B cell (primary cell): Measurements from ENCODE around the gene CD52. TPM values are rescaled to one million over a fixed set of nuclear protein-coding genes. Genes with fewer than 3 reads are reported as not detected.
A peak's percentile ranks its signal among the peaks of the same experiment; 100 is the strongest.

ENCODE experiments used
- ATAC-seq: fragments of 200-7000 bp; cut with Tn5 transposase; one replicate; pipeline ENCODE4 v1.10.0; 2021; ENCODE audit warnings: low read depth, mild to moderate bottlenecking, moderate number of reproducible peaks, moderate library complexity
- CTCF ChIA-PET: fragments of 350-600 bp; sonication (Branson Sonifier 250); formaldehyde crosslinking; loops from one replicate; lab custom pipeline; 2021; ENCODE audit warnings: antibody characterized with exemption, inconsistent platforms; lab: Charles Lee
- POLR2A ChIA-PET: fragments of 350-600 bp; sonication (Branson Sonifier 250); formaldehyde crosslinking; loops from one replicate; lab custom pipeline; 2021; ENCODE audit warnings: antibody characterized with exemption; lab: Charles Lee
- DNase-seq: peaks from one replicate; pipeline ENCODE4 v3.0.0; 2013
- H2AFZ ChIP-seq: 2 replicates; pipeline ENCODE4 v1.6.1; 2012; ENCODE audit warnings: mild to moderate bottlenecking, low read depth, low read length; ENCODE audit not compliant: insufficient read depth, poor library complexity, severe bottlenecking
- H3K27ac ChIP-seq, 2 donors: 1 replicate in 1 of 2; 2 replicates in 1 of 2; pipeline ENCODE4 v1.5.1; 2012 to 2013; ENCODE audit warnings: low read length in 2 of 2, mild to moderate bottlenecking in 2 of 2, moderate library complexity in 1 of 2
- H3K27me3 ChIP-seq, 4 experiments: fragments of 200-600 bp in 1 of 4; sonication (generic) in 1 of 4; replicated peaks in 1 of 4; 1 replicate in 2 of 4; 2 replicates in 2 of 4; pipeline versions ENCODE4 v1.6.1 to v1.7.0; 2013 to 2016; ENCODE audit warnings: low read length in 3 of 4, mild to moderate bottlenecking in 2 of 4, mixed read lengths in 1 of 4, moderate library complexity in 1 of 4; ENCODE audit not compliant: insufficient read depth in 4 of 4, control insufficient read depth in 3 of 4; ENCODE audit errors: control extremely low read depth in 1 of 4
- H3K36me3 ChIP-seq, 2 experiments: replicated peaks in 1 of 2; 1 replicate in 1 of 2; 2 replicates in 1 of 2; pipeline versions ENCODE4 v1.6.1 to v1.7.1; 2013; ENCODE audit warnings: low read length in 1 of 2; ENCODE audit not compliant: insufficient read depth in 2 of 2, control insufficient read depth in 1 of 2; ENCODE audit errors: control extremely low read depth in 1 of 2, extremely low read depth in 1 of 2
- H3K4me1 ChIP-seq, 2 donors: fragments of 200-600 bp in 1 of 2; sonication (generic) in 1 of 2; 1 replicate in 1 of 2; 2 replicates in 1 of 2; pipeline versions ENCODE4 v1.5.1 to v1.6.1; 2013 to 2017; ENCODE audit warnings: low read length in 2 of 2; ENCODE audit not compliant: control insufficient read depth in 2 of 2, insufficient read depth in 2 of 2
- H3K4me2 ChIP-seq: replicated peaks from 2 replicates; pipeline ENCODE3; 2012; ENCODE audit warnings: mild to moderate bottlenecking, low read depth, low read length; ENCODE audit not compliant: poor library complexity, severe bottlenecking
- H3K4me3 ChIP-seq, 5 experiments: fragments of 200-600 bp in 1 of 5; sonication (generic) in 1 of 5; 1 replicate in 3 of 5; 2 replicates in 2 of 5; pipeline versions ENCODE4 v1.5.1 to v1.7.0; 2011 to 2016; ENCODE audit warnings: low read length in 4 of 5, mild to moderate bottlenecking in 4 of 5, low read depth in 2 of 5, control low read depth in 1 of 5, moderate library complexity in 1 of 5; ENCODE audit not compliant: insufficient read depth in 1 of 5; ENCODE audit errors: control extremely low read depth in 1 of 5, extremely low read depth in 1 of 5
- H3K79me2 ChIP-seq: fragments of 200-600 bp; sonication (generic); one replicate; pipeline ENCODE4 v1.6.0; 2016; ENCODE audit warnings: low read length; ENCODE audit not compliant: control insufficient read depth, insufficient read depth
- H3K9ac ChIP-seq: fragments of 200-600 bp; sonication (generic); 2 replicates; pipeline ENCODE4 v1.6.1; 2017; ENCODE audit warnings: mild to moderate bottlenecking, low read length, moderate library complexity
- H3K9me3 ChIP-seq, 3 donors: one replicate each; pipeline versions ENCODE4 v1.6.1 to v1.7.1; 2013; ENCODE audit warnings: low read length in 2 of 3; ENCODE audit not compliant: control insufficient read depth in 2 of 3, insufficient read depth in 1 of 3; ENCODE audit errors: control extremely low read depth in 1 of 3
- H4K20me1 ChIP-seq: 2 replicates; pipeline ENCODE4 v1.6.0; 2012; ENCODE audit warnings: mild to moderate bottlenecking, low read length; ENCODE audit not compliant: insufficient read depth, control insufficient read depth, poor library complexity, severe bottlenecking
- H3K27ac Mint-ChIP-seq: one replicate; pipeline ENCODE4 v1.8.0; 2021; ENCODE audit warnings: mixed read lengths
- H3K27me3 Mint-ChIP-seq: one replicate; pipeline ENCODE4 v1.8.0; 2021; ENCODE audit warnings: mixed read lengths
- H3K4me1 Mint-ChIP-seq: one replicate; pipeline ENCODE4 v1.8.0; 2021; ENCODE audit warnings: mixed read lengths
- H3K4me3 Mint-ChIP-seq: one replicate; pipeline ENCODE4 v1.8.0; 2021; ENCODE audit warnings: mixed read lengths
- H3K9me3 Mint-ChIP-seq: one replicate; pipeline ENCODE4 v1.8.0; 2022; ENCODE audit warnings: mixed read lengths; ENCODE audit not compliant: insufficient read depth
- EZH2 ChIP-seq: IDR thresholded peaks from 2 replicates; pipeline ENCODE4 v1.6.1; 2012; ENCODE audit warnings: borderline replicate concordance, low read depth, mild to moderate bottlenecking, moderate library complexity, low read length; ENCODE audit not compliant: insufficient read depth, poor library complexity, severe bottlenecking
- WGBS: methylation state at CpG from one replicate; pipeline ENCODE4 v1.1.5; 2013; ENCODE audit warnings: missing lambda C conversion rate; ENCODE audit not compliant: insufficient coverage; 5-methylcytosine and 5-hydroxymethylcytosine counted together
- intact Hi-C: fragments of 100-400 bp; cut with micrococcal nuclease; formaldehyde crosslinking; loops from one replicate; pipeline ENCODE4 v1.10.0; 2022
- polyA plus RNA-seq: library from polyadenylated mRNA; depleted of rRNA; stranded (reverse); fragments of >200 nt; gene quantifications from 2 replicates; pipeline ENCODE4 v1.2.3, GENCODE V29; 2012
- total RNA-seq, 2 donors: library from RNA; stranded (reverse); fragments of 120-200 nt in 1 of 2; gene quantifications; 1 replicate in 1 of 2; 2 replicates in 1 of 2; pipeline versions ENCODE4 v1.2.3 to v1.2.4, GENCODE V29; 2013 to 2022
- TF ChIP-seq, protein P1 (sequence below): fragments of 200-600 bp; IDR thresholded peaks from one replicate; pipeline ENCODE4 v1.8.0; 2022; ENCODE audit warnings: antibody characterized with exemption, mild to moderate bottlenecking

The CD52 gene
- total and polyA plus RNA-seq, 2 donors (not counting 1 experiment from before 2014, with no cell fraction given): 1,116 to 1,597 TPM

DNA sequence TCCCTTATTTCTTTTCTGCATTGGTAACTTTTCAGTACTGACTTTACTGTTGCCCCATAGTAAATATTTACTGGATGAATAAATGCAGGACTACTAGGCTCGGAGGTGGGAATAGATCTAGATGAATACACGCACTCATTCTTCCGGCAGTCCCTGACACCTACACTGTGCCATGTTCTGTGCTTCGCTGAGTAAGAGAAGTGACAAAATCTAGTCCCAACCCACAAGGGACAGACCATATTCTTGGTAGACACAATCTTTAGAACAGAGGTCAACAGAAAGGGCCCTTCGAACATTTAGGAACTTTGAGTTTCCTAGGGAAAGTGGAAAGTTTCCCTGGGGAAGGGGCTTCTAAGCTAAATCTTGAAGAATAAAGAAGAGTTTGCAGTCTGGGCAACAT, 3.3 kb upstream of the CD52 start:
- peak overlapping the region in 1 of 5 experiments; percentile 95 for H3K4me3 ChIP-seq
- H3K27me3 ChIP-seq: no peaks in the 10 kb centered on the region
- peaks cover 17% of the 10 kb centered on the region for H4K20me1 ChIP-seq
- ChIA-PET POLR2A (interaction anchor here (0.6 to 15.2 kb wide), 4 partner anchors 8 to 30 kb away, joined by 3 to 1239 read pairs (median 5); partner anchors contain the start of genes SH3BGRL3 and UBXN11), CTCF (interaction anchor here (1.1 to 30.0 kb wide), 6 partner anchors 8 to 80 kb away, joined by 3 to 1400 read pairs (median 6); partner anchors contain the start of genes CEP85, SH3BGRL3 and UBXN11)
- 78% methylated on average over 3 of the region's 5 CpGs for WGBS
- ATAC-seq (no peak), DNase-seq (no peak)
- TF ChIP-seq, protein P1, sequence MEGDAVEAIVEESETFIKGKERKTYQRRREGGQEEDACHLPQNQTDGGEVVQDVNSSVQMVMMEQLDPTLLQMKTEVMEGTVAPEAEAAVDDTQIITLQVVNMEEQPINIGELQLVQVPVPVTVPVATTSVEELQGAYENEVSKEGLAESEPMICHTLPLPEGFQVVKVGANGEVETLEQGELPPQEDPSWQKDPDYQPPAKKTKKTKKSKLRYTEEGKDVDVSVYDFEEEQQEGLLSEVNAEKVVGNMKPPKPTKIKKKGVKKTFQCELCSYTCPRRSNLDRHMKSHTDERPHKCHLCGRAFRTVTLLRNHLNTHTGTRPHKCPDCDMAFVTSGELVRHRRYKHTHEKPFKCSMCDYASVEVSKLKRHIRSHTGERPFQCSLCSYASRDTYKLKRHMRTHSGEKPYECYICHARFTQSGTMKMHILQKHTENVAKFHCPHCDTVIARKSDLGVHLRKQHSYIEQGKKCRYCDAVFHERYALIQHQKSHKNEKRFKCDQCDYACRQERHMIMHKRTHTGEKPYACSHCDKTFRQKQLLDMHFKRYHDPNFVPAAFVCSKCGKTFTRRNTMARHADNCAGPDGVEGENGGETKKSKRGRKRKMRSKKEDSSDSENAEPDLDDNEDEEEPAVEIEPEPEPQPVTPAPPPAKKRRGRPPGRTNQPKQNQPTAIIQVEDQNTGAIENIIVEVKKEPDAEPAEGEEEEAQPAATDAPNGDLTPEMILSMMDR: no peak
- TF ChIP-seq EZH2: no peak
- H3K9me3 ChIP-seq: no peaks in the 10 kb centered on the region
- H3K4me2 ChIP-seq: peak overlapping the region; percentile 73
- Mint-ChIP-seq H3K27ac (peak overlapping the region; percentile 97), H3K4me1 (peaks cover 57% of the 10 kb centered on the region), H3K9me3 (no peaks in the 10 kb centered on the region), H3K4me3 (peak overlapping the region; percentile 64), H3K27me3 (no peaks in the 10 kb centered on the region)
- peak overlapping the region; percentile 85 for H3K9ac ChIP-seq
- intact Hi-C loops: loop anchor here (10.0 kb wide), 1 partner anchor 120 kb away; the partner anchor contains the start of gene DHDDS
- peak overlapping the region; percentile 67 to 86 for H3K27ac ChIP-seq
- no peak overlapping the region for H2AFZ ChIP-seq
- H3K4me1 ChIP-seq: peaks cover 60 to 65% of the 10 kb centered on the region in 2 donors
- peaks cover 0 to 10% of the 10 kb centered on the region in 2 experiments for H3K36me3 ChIP-seq
- H3K79me2 ChIP-seq: peaks cover 74% of the 10 kb centered on the region
